GM19467 (cell line): ENCODE results near the gene LPCAT1.
A peak's percentile ranks its signal among the peaks of the same experiment; 100 is the strongest.
"Not testable (repeated sequence)": the region's sequence is repeated elsewhere in the genome, so short reads cannot be mapped to it uniquely, and the experiment has no call there.

ENCODE experiments used
- ATAC-seq: cut with Tn5 transposase; IDR thresholded peaks from one replicate; pipeline ENCODE4 v1.9.1; 2021; ENCODE audit warnings: mild to moderate bottlenecking, moderate library complexity; ENCODE audit not compliant: unreplicated experiment

Gene LPCAT1

DNA sequence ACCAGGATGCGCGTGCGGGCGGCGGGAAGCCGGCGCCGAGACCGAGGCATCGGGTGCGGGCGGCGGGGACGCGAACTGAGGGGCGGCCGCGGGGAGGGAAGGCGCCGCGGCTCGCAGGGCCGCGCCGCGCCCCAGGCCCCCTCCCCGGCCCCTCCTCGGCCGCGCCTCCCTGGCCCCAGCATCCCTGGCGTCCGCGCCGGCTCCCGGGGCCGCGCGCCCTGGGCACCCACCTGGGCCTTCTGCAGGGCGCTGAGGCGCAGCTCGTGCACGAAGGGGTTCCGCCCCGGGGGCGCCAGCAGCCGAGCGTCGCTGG lies 324 bp downstream of the LPCAT1 start:
- ATAC-seq = peak; percentile 30

DNA sequence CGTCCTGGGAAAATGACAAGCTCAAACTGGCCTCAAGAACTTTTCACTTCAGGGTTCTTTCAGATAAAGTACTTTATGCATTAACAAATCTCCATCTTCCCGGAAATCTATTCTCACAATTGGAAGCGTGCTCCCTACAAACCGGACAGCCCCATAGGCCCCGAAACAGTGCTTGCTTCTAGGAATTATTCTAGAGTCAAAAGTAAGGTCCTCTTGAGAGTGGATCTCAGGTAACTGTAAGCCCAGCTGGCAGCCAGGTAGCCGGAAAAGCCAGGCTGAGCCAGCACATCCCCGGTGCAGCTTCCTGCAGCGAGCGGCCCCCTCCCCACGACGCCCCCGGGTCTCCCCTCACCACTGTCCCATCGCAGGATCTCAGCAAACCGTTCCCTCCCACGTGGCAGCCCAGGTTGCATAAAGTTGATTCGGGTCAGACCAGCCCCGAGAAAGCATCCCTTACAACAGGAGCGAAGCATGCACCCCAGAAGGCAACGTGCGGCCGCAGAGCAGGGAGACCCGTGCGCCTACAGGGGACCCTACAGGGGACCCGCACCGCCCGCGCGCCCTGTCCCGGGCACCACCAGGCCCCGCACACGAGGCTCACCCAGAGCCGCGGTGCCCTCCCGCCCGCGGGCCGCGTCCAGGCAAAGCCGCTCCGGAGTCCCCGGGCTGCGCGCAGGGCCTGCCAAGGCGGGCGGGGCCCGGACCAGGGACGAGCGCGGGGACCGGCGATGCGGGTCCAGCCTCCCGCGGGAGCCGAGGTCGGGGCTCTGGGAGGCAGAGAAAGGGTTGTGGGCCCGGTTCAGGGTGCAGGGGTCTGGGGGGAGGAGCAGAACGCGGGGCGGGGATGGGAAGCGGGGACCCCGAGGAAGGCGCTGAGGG lies 920 bp downstream of the LPCAT1 start:
- no peak for ATAC-seq

DNA sequence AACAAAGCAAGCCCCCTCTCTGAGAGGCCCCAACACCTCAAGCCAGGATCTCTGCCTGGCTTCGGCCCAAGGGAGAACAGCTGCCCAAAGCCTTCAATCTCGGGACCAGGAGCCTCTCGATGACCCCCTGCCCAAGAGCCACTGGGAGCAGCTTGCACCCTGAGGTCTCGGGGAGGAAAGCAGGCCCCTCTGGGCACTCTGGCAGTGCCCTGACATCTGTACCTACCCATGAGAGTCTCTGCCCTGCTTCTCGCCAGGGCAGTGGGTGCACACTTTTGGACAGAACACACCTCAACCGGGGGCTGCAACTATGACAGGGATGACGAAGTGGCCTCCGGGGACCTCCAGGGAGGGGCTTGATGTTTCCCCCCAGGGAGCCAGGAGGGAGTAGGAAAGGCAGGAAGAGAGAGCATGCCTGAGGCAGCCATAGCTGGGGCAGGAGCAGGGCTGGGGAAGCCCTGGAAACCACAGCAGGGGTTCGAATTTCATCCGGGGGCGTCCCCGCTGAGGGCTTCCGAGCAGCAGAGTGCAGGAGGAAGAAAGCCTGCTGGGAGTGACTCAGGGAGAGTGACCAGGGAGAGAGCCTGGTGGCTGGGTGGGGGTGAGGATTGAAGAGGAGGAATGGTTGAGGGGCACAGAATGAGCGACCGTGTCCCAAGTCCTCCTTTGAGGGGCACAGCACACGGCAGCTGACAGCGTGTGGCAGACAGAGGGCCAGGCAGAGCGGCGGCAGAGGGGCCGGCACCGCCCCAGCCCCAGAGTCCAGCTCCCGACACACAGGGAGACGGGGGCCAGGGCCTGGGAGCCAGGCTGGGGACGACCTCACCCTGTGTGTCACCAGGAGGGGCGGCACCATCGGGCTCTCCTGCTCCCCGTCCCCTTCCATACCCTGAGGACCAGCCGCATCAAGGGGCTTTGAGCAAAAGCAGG lies 1.8 kb downstream of the LPCAT1 start:
- no peak for ATAC-seq

- ATAC-seq = no peak
Observed at GRCh38 chr5:1520791-1521453, 2.8 kb downstream of the LPCAT1 start.

GRCh38 chr5:1519631-1520210 lies 4.0 kb downstream of the LPCAT1 start:
- ATAC-seq = no peak

- ATAC-seq = no peak
Observed at GRCh38 chr5:1517838-1518237, 5.9 kb downstream of the LPCAT1 start.

GRCh38 chr5:1516615-1517601 lies 6.9 kb downstream of the LPCAT1 start:
- ATAC-seq = no peak

GRCh38 chr5:1515921-1516571 lies 7.7 kb downstream of the LPCAT1 start:
- ATAC-seq = no peak

- ATAC-seq = no peak
Observed at GRCh38 chr5:1515311-1515920, 8.3 kb downstream of the LPCAT1 start.

DNA sequence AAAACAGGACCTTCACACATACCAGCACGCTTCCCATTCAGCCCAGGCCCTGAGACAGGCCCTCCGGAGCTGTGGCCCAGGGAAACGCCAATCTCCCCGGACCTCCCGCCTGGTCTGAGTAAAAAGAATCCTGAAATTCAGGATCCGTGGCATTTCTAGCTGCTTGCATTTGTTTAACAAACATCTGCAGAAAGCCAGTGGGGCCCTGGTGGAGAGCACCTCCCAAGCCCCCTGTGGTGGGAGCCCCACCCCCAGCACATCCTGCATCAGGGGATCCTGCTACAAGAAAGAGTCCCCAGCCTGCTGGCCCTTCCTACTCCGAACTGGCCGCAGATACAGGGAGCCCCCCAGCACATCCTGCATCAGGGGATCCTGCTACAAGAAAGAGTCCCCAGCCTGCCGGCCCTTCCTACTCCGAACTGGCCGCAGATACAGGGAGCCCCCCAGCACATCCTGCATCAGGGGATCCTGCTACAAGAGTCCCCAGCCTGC lies 8.9 kb downstream of the LPCAT1 start:
- not testable (repeated sequence) for ATAC-seq

GRCh38 chr5:1514027-1514818 lies 9.5 kb downstream of the LPCAT1 start:
- no peak for ATAC-seq

DNA sequence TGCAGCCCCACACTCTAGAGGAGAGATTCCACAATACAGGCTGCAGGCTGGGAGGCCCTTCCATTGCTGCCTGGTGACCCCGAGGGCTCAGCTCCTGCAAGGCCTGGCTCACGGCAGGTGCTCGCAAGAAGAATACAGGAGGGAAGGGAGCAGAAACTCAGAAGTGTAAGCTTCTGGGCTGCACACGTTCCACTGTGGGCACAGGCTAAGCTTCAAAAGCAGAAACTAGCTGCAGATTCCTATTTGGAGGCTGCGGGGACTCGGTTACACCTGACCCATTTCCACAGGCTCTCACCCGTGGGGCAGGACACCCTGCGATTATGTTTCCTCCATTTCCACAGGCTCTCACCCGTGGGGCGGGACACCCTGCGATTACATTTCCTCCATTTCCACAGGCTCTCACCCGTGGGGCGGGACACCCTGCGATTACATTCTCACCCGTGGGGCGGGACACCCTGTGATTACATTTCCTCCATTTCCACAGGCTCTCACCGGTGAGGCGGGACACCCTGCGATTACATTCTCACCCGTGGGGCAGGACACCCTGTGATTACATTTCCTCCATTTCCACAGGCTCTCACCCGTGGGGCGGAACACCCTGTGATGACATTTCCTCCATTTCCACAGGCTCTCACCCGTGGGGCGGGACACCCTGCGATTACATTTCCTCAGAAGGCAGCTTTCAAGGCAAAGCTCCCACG lies 10.3 kb downstream of the LPCAT1 start:
- ATAC-seq = no peak

DNA sequence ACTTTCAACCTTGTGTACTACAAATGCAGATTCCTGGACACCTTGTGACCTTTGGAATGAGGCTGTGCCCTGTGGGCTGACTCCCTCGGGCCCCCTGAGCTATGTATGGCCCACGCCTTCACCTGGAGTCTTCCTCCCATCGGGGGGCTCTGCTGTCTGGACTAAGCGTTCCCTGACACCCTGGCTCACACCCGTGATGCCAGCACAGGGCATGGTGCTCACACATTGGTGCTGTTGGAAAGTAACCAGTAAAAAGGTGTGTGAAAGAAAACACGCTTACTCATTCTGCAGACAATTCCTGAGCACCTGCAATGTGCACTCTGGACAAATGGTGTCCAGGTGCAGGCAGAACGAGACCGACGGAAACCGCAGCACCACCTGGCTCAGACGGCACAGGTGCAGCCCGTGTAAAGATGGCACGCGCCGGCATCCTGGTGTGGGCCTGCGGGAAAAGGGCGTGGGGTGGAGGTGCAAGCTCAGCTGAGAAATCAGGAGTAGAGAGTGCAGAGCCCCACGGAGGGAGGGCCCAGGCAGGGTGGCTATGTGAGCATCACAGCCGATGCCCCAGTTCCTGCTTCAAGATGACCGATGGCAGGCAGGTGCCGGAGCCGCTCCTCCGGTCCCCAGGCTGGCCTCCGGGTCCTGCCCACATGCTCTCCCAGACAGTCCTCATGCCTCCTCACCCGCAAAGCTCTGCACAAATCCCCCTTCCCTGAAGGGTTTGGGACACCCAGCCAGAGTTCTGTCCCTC lies 11.0 kb downstream of the LPCAT1 start:
- no peak for ATAC-seq

- no peak for ATAC-seq
Observed at GRCh38 chr5:1511651-1512540, 11.9 kb downstream of the LPCAT1 start.

DNA sequence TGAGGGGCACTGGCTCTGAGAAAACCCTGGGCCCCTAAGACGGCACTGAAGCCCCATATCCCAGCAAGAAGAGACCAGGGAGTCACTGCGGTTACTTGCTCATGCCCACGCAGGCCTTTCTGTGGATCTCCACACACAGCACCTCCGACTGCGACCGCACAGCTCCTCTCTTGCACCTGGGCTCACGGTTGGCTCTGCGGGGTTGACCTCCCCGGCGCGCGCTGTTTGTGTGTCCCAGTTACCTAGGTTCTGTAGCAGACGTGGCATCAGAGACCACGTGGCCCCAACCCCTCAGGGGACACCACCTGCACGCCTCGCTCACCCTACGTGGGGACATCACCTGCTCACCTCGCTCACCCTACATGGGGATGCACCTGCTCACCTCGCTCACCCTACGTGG lies 12.7 kb downstream of the LPCAT1 start:
- no peak for ATAC-seq

GRCh38 chr5:1510631-1511030 lies 13.1 kb downstream of the LPCAT1 start:
- ATAC-seq = no peak
